ENCODE results near the gene PRKAR2B.
A peak's percentile ranks its signal among the peaks of the same experiment; 100 is the strongest.
"Not testable (repeated sequence)": the region's sequence is repeated elsewhere in the genome, so short reads cannot be mapped to it uniquely, and the experiment has no call there.

Gene PRKAR2B

DNA sequence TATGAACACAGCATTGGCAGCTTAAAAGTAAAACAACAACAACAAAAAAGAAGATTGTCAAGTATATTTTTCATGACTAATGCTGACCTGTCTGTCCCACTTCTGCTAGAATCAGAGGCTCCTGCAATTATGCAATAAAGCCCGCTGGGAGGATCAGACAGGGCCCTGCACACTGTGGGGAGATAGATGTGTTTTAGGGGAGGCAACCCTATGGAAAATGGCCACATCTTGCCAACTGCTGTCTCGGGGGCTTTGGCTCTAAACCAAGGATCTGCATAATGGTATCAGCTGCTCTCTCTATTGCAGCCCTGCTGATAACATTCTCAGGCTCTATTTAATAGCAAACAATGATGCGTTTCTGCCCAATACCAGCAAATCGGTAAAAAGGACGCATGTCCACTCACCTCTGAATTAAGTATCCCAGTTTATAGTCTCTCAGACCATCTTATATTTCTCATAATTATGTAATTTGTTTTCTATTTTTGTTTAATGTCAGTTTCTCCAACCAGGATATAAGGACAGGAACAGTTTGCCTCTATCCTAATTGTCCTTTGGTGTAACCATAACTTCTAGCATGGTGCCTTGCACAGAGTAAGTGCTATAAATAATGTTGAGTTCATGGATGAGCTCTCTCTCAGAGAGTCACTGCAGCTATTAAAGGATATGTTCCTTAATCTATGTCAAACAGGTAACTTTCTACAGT lies 15.3 kb upstream of the PRKAR2B start:
- no peak for DNase-seq

DNA sequence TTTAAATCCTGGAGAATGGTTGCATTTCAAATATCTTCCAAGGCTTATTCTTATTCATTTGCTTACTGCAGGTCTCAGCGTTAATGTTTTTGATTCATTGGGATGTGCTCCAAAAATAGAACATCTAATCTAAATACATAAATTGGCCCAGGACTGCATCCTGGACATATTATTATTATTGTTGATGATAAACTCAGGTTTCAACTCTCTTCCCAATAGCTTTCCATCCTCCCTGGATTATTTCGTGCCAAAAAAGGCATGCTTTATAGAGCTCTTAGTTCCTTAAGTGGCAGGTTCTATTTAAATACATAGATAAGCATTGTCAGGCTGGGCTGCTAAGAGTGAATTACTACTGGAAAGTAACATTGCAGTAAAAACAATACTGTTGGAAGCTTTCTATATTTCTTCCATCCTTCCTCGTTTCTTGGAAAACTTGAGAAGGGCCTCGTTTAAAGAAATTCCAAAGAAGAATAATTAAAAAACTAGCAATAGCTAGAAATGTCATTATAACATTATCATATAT lies 14.7 kb upstream of the PRKAR2B start:
- no peak for DNase-seq

DNA sequence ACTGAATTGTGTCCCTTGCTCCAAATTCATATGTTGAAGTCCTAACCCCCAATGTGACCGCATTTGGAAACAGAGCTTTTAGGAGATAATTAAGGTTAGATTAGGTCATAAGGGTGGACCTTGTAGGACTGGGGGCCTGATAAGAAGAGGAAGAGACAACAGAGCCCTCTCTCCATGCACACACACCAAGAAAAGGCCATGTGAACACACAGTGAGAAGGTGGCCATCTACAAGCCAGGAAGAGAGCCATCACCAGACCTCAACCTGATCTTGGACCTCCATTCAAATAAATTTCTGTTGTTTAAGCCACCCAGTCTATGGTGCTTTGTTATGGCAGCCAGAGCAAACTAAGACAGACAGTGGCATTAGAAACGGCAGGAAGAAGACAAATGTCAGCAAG lies 12.5 kb upstream of the PRKAR2B start:
- DNase-seq, result no peak

DNA sequence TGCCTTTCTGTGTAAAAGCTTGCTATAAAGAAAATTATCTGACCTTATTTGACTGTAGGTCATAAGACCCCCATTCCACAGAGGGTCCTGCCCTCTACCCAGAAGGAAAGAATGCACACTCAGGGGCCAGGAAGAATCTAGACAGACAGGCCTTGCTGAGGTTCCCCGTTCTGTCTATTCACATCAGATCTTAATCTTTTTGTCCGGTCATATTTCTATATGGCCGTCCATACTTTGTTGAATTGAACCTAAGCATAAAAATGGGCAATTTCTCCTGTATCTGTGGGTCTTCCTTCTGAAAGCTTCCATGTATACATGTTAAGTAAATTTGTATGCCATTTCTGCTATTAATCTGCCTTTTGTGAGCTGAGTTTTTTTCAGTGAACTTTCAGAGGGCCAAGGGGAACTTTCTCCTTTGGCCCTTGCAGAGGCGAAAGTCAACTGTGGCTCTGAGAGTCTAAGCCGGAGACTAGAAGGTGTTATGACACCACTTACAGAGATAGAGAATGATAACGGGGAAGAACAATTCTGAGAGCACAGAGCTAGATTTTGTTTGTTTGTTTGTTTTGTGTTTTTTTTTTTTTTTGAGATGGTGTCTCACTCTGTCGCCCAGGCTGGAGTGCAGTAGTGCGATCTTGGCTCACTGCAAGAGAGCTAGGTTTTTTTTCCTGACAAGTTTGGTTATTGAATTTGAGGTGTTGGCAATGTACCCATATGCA lies 11.6 kb upstream of the PRKAR2B start:
- DNase-seq, result no peak

DNA sequence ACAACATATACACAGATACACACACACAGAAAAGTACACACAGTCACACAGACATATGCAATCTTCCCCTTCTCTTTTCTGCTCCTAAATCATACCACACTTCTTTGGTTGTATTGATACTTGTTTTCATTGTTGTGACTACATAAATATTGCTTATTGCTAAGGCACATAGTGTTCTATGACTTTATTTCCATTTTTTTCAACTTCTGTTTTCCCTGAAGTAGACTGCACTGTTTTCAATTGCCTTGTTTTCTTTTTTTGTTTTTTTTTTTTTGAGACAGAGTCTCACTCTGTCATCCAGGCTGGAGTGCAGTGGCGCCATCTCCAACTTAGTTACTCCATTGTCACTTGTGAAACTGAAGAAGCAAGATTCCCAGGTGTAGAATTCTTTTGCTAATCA lies 10.0 kb upstream of the PRKAR2B start:
- no peak for DNase-seq

DNA sequence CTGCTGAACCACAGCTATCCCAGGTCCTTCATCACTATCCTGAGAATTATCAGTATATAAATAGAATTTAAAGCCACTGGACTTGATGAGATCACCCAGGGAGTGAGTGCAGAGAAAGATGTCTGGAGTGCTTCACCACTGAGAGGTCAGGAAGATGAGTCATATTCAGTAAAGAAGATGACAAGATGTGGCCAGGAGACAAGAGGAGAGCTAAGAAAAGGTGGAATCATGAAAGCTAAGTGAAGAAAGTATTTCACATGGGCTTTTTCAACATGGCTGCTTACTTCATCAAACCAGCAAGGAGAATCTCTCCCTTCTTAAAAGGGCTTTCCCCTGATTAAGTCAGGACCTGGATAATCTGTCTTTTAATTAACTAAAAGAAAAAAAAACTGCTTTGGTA lies 9.1 kb upstream of the PRKAR2B start:
- DNase-seq, result peak; percentile 89

DNA sequence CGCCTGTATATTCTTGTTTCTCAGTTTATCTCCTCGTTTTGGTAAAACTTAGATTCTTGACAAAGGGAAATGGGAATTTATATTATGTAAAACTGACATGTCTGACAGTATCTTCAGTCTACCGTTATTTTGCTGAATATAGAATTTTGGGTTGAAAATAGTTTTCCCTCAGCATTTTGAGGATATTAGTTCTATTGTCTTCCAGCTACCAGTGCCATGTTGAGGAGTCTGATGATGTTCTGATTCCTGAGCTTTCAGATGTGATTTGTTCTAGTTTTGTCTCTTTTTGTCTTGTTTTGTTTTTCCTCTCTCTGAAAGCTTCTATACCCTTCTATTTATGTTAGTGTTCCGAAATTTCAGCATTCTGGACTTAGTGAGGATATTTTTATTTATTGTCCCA lies 8.0 kb upstream of the PRKAR2B start:
- no peak for DNase-seq

DNA sequence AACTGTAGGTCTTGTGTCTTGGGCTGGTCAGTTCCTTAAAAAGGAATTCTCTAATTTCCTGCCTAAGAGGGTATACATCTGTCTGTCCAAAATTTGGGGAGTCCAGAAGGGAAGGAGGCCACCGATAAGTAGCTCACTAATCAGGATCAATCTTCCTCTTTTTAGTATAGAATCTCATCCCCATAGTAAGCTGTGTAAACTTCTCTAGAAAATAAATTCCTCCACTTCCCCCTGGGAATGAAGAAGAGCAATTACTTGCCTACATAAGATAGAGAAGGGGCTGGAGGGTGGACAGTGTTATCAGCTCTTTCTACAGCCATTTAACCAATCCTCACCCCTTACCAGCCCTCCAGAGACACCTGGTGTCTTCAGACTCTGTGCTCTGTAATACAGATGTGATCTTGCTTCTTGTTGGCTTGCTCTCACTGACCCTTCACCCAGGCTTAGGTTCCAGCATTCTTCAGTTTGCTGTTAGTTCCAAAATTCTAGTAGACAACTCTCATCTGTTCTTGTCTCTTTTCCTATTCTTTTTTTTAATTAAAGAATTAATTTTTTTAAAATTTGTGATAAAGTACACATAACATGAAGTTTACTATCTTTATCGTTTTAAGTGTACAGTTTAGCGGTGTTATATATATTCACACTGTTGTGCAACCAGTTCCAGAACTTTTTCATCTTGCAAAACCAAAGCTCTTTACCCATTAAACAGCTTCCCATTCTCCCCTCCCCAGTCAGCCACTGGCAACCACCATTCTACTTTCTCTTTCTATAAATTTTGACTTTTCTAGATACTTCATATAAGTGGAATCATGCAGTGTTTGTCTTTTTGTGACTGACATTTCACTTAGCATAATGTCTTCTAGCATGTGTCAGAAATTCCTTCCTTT lies 6.5 kb upstream of the PRKAR2B start:
- DNase-seq, result no peak

DNA sequence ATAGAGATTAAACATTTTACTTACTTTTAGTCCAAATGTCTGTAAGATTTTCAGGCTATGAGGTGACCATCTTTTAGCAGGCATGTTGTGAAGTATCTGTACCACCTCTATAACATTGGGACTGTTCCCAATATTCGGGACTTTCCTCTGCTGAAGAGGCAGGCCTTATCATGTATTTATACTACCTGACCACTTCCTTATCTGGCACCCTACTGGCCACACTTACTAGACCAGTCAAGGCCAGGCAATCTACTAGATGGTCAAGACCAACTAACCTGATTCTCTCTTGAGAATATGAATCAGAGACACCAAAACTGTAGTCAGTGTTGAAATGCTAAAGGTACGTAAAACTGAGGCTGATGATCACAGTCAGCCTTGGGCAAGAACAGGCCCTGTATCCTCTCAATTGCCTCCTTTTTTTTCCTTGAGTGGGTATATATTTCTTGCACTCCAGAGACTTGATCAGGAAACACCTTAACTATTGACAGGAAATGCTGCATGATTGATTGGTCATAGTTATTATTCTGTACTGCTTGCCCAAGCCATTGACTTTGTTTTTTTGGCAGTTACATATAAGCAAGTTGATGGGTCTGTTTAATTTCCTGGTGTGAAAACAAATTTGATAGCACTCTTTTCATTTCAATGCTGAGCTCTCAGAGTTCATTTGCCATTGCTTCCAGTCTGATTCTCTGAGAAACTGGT lies 5.2 kb upstream of the PRKAR2B start:
- no peak for DNase-seq

DNA sequence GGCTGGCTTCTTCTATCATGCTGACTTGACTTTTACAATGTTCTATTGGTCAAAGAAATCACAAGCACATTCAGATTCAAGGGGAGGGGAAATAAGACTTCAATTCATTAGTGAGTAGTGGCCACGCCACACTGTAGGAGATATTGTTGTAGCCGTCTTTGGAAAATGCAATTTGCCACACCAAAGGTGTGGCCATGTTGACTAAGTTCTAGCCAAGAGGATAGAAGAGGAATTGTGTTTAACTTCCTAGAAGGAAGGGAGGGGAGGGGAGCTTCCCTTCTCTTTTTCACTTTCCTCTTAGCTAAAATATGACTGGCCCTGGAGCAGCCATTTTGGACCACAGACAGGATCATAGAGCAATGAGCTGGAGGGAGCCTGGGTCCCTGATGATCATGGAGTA lies 3.4 kb upstream of the PRKAR2B start:
- DNase-seq, result no peak

DNA sequence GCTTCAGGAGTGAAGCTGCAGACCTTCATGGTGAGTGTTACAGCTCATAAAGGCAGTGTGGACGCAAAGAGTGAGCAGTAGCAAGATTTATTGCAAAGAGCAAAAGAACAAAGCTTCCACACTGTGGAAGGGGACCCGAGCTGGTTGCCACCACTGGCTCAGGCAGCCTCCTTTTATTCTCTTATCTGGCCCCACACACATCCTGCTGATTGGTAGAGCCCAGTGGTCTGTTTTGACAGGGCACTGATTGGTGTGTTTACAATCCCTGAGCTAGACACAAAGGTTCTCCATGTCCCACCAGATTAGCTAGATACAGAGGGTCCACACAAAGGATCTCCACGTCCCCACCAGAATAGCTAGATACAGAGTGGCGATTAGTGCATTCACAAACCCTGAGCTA lies 2.7 kb upstream of the PRKAR2B start:
- not testable (repeated sequence) for DNase-seq

DNA sequence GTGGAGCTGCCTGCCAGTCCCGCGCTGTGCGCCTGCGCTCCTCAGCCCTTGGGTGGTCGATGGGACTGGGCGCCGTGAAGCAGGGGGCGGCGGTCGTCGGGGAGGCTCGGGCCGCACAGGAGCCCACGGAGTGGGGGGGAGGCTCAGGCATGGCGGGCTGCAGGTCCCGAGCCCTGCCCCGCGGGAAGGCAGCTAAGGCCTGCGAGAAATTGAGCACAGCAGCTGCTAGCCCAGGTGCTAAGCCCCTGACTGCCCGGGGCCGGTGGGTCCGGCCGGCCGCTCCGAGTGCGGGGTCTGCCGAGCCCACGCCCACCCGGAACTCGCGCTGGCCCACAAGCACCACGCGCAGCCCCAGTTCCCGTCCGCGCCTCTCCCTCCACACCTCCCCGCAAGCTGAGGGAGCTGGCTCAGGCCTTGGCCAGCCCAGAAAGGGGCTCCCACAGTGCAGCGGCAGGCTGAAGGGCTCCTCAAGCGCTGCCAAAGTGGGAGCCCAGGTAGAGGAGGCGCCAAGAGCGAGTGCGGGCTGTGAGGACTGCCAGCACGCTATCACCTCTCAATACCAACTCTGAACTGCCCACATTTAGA lies 2.1 kb upstream of the PRKAR2B start:
- DNase-seq, result not testable (repeated sequence)

DNA sequence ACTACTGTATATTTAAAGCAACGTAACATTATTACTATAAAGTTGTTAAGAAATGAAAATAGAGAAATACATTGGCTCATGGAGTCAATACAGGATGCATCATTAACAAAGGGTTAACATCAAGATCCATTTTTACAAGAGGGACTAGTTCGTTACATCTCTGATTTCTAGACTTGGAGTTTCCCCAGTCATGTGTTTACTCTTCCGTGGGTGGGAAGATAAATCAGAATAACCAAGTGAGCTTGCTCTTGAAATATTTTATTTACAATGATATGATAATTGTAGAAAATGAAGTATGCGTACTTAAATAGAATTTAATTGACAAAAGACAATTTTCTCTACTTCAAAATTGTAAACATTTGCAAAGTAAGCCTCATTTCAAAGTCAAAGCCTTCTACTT lies 1.0 kb upstream of the PRKAR2B start:
- no peak for DNase-seq

DNA sequence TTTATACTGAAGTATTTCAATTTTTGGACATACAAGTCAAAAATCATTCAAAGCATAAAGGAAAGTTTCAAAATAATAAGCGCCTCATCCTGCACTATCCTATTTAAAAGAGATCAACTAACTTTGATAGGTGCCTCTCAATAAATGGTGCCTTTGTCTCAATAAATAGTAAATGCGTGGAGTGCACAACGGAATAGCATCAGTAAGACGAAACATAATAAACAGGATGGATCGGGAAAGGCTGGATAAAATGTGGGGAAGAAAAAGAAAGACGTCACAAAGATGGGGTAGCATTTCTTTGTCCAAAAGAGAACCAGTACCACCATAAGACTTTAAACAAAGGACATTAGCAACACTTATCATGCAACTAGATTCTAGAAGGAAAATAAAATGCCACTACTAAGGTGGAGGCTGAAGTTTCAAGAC lies 571 bp upstream of the PRKAR2B start:
- DNase-seq, result no peak

DNA sequence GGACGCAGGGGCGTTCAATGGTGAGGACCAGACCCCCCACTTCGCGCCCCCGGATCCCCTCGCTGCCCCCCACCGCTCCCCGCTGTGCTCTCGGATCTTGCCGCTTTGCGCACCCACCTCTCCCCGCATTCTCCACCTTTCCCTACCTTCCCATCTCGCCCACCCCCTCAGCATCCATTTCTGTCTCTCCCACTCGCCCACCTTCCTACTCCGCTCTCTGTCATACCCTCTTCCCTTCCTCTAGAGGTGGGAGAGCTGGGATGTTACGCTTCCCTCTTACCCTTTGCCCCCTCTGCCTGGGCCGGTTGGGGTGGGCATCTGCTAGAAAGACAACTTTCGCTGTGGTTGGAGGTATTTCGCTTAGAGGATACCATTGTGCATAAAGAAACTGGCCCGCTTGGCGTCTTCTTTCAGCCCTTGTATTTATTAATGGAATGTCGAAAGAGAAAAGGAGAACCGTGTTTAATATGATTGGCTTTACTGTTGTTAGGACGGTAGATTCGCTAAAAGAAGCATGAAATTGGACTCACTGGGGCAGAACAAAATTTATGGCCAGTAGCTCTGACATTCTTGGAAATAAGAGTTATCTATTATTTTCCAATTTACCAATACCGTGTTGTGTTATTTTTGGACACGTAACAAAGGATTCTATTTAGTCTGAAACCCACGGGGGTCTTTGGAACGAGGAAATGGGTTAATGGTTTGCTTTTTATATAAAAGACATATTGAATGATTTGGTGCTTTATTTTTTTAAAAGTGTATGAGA lies 873 bp downstream of the PRKAR2B start:
- no peak for DNase-seq

DNA sequence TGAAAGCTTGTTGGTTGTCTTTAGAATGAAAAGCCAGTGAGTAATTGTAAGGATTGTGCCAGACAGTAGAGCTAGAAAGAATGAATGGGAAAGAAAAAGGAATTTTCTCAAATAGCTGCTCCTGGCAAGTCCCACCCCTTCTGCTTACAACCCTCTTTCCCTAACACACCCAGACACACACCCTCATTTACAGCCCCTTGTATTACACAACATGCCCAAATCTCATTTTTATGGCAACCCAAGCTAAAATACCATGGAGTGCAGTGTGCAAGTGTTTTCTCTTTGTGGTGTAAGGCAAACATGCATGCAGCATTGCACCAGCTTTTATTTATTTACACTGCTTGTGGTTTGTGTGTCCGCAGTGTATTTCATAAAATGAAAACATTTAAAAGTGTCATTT lies 1.5 kb downstream of the PRKAR2B start:
- DNase-seq, result peak; percentile 11

DNA sequence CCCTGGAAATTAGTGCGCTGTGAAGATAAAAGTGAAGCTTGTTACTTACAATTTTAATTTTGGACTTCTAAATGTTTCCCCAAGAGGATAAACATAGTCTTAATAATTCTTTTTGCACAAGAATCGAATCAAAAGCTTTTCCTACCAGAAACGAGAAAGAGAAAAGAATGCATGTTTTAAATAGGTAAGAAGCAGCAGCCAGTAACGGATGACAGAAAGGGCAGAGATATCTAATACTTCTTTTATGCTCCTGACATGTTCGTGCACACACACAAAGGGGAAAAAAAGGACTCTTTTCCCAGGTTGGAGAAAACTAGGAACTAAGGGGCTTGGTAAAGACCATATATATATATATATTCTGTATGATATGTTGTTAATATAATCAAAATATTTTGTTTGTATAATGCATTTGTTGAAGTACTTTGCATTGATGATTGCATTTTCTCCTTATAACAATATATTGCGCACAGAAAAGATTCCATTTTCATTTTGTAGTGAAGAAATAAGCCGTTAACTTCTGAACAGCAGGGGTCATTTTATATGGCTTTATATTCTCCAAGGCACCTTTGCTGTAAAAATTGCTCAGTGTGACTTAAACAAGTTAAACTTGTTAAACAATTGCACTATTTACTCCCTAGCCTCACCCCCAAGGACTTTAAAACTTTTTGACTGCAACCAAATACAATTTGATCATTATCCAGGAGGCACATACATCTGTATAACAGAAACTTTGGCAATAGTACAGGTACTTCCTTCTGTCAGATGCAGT lies 2.2 kb downstream of the PRKAR2B start:
- no peak for DNase-seq

DNA sequence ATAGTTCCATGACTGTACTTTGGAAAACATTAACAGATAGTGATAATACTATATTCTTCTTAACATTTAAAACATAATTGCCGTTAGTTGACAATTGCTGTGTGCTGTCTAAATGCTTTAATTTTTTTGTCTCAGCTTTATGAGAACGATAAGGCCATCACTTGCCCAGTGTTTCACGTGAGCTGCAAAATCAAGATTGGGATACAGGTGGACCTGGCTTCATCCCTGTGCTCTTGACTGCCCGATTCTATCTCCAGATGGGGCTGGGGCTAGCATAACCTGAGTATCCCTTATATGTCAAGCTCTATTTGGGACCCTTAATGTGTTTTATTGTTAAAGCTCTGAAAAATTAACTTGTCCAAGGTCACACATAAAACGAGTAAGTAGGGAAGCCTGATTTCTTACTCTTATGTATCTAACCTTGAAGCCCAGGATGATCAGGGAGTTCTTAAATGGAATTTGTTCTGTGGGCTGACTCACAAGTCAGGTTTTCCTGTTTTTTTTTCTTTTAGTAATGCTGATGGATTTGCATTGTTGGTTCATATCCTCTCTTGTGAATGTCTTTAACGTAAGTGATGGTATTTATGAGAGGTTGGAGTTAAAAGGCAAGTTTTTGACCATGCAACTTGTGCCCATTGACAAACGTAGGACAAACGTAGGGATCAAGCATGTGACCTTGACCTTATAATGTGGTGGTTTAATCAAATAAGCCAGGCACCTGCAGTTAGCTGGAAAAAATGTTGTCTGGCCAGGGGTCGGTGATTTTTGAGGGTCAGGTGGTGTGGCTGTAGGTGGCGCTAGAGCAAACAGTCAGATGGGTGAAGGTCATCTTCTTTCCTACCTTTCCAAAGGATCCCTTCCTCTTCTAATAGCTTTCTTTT lies 3.6 kb downstream of the PRKAR2B start:
- DNase-seq, result peak; percentile 31

DNA sequence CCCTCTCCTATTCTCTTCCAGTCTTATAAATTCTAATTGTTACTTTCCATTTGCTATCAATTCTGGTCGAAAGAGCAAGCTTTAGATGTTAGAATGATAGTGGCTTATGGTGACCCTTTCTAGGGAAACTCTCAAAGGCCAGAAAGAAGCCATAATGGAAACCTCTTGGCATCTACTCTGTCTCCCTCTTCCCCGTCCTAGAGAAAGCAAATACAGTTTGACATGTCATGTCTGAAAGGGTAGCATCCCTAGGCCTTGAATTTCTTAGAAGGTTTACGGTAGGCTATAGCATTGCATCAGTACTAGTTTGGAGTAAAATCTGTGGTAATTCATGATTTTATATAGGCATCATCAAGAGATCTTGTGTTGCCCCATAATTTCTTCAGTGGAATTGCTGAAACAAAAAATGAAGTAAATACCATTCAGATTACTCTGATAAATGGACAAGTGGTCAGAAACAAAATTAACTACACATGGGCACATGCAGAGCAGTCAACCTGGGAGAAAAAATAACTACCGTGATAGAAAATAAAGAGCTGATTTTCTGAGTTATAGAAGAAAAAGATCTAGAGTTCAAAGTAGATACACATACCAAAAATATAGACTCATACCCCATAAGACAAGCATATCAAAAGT lies 4.4 kb downstream of the PRKAR2B start:
- peak; percentile 32 for DNase-seq

Measured in fibroblast of upper back skin (primary cell).